T-cell (primary cell): ENCODE measurements around the gene CCDC191. TPM values are rescaled to one million over a fixed set of nuclear protein-coding genes. Genes with fewer than 3 reads are reported as not detected.

ENCODE experiments used
- ATAC-seq, 4 experiments: fragments of 200-7000 bp in 3 of 4; fragments of 150-1000 bp in 1 of 4; cut with Tn5 transposase; replicated peaks in 1 of 4; 1 replicate in 3 of 4; 2 replicates in 1 of 4; pipeline ENCODE4 v1.10.0; 2021; ENCODE audit warnings: moderate library complexity in 3 of 4, mild to moderate bottlenecking in 2 of 4, moderate number of reproducible peaks in 1 of 4
- CTCF ChIA-PET, 2 donors: fragments of 300-600 bp; sonication (Branson Sonifier 250); formaldehyde crosslinking; loops; one replicate each; lab custom pipeline; 2022; ENCODE audit warnings: antibody characterized with exemption in 2 of 2; lab: Charles Lee
- POLR2A ChIA-PET, 2 donors: fragments of 300-600 bp; sonication (Branson Sonifier 250); formaldehyde crosslinking; loops; one replicate each; lab custom pipeline; 2022; ENCODE audit warnings: antibody characterized with exemption in 2 of 2; lab: Charles Lee
- DNase-seq, 35 experiments: peaks; one replicate each; pipeline versions ENCODE4 v3.0.0 to v3.0.0-alpha.2; 2013 to 2023
- H3K27ac ChIP-seq: one replicate; pipeline ENCODE4 v1.5.1; 2013; ENCODE audit warnings: low read length
- H3K27me3 ChIP-seq, 2 experiments: replicated peaks in 1 of 2; 1 replicate in 1 of 2; 2 replicates in 1 of 2; pipeline versions ENCODE4 v1.6.1 to v1.7.0; 2013; ENCODE audit warnings: low read length in 1 of 2, mixed read lengths in 1 of 2; ENCODE audit not compliant: control insufficient read depth in 2 of 2, insufficient read depth in 2 of 2; ENCODE audit errors: extremely low read depth in 1 of 2
- H3K36me3 ChIP-seq, 2 donors: 1 replicate in 1 of 2; 2 replicates in 1 of 2; pipeline versions ENCODE4 v1.6.1 to v1.7.0; 2013; ENCODE audit warnings: low read length in 1 of 2; ENCODE audit not compliant: control insufficient read depth in 2 of 2, insufficient read depth in 1 of 2; ENCODE audit errors: extremely low read depth in 1 of 2
- H3K4me1 ChIP-seq, 2 experiments: 1 replicate in 1 of 2; 2 replicates in 1 of 2; pipeline versions ENCODE4 v1.6.1 to v1.7.0; 2013; ENCODE audit warnings: low read length in 2 of 2, mixed read lengths in 1 of 2; ENCODE audit not compliant: insufficient read depth in 2 of 2, control insufficient read depth in 1 of 2; ENCODE audit errors: extremely low read depth in 1 of 2
- H3K4me3 ChIP-seq, 2 donors: 1 replicate in 1 of 2; 2 replicates in 1 of 2; pipeline versions ENCODE4 v1.5.1 to v1.7.0; 2013; ENCODE audit warnings: mild to moderate bottlenecking in 2 of 2, low read length in 1 of 2, moderate library complexity in 1 of 2; ENCODE audit not compliant: control insufficient read depth in 1 of 2; ENCODE audit errors: extremely low read depth in 1 of 2
- H3K9me3 ChIP-seq: 2 replicates; pipeline ENCODE4 v1.7.0; 2013
- H3K27ac Mint-ChIP-seq, 2 donors: one replicate each; pipeline ENCODE4 v1.8.0; 2020 to 2021; ENCODE audit warnings: mild to moderate bottlenecking in 2 of 2, mixed read lengths in 2 of 2
- H3K27me3 Mint-ChIP-seq, 2 donors: one replicate each; pipeline ENCODE4 v1.8.0; 2021 to 2022; ENCODE audit warnings: mixed read lengths in 2 of 2
- H3K36me3 Mint-ChIP-seq: one replicate; pipeline ENCODE4 v1.8.0; 2021; ENCODE audit warnings: mixed read lengths
- H3K4me1 Mint-ChIP-seq, 3 donors: one replicate each; pipeline ENCODE4 v1.8.0; 2020 to 2022; ENCODE audit warnings: mixed read lengths in 3 of 3, mild to moderate bottlenecking in 1 of 3
- H3K4me3 Mint-ChIP-seq, 3 donors: one replicate each; pipeline ENCODE4 v1.8.0; 2020 to 2022; ENCODE audit warnings: mild to moderate bottlenecking in 3 of 3, mixed read lengths in 3 of 3, moderate library complexity in 3 of 3
- H3K9me3 Mint-ChIP-seq, 3 donors: one replicate each; pipeline ENCODE4 v1.8.0; 2020 to 2022; ENCODE audit warnings: mixed read lengths in 3 of 3
- WGBS: methylation state at CpG from one replicate; pipeline ENCODE4 v1.1.5; 2013; ENCODE audit warnings: missing lambda C conversion rate; ENCODE audit not compliant: insufficient coverage; 5-methylcytosine and 5-hydroxymethylcytosine counted together
- total RNA-seq, 35 experiments: library from RNA in 6 of 35; stranded (reverse) in 6 of 35; fragments of 120-200 nt in 1 of 35; gene quantifications; one replicate each; pipeline versions ENCODE4 v1.2.1 to v1.2.4 and lab custom pipeline; 2013 to 2026

CCDC191 gene
- total RNA-seq, 5 donors from 2014 or later (not counting 1 experiment from before 2014, with no cell fraction given): 5.4 to 10.5 (median 7.2) TPM

GRCh38 chr3:114025451-114025850 is 30.9 kb downstream of the CCDC191 start:
- peaks cover 18% of the 10 kb centered on the region for H3K36me3 Mint-ChIP-seq
- no peaks in the 10 kb centered on the region for H3K4me1 Mint-ChIP-seq
- no peaks in the 10 kb centered on the region for H3K27me3 ChIP-seq
- DNase-seq: no peak
- no peaks in the 10 kb centered on the region for H3K27me3 Mint-ChIP-seq
- no peaks in the 10 kb centered on the region for H3K36me3 ChIP-seq
- no peaks in the 10 kb centered on the region for H3K4me1 ChIP-seq
- ChIA-PET CTCF (no interaction called here), POLR2A (no interaction called here)
- no peak overlapping the region for H3K27ac ChIP-seq
- ATAC-seq: no peak
- H3K4me3 ChIP-seq: no peak overlapping the region
- no peaks in the 10 kb centered on the region for H3K9me3 ChIP-seq
- WGBS: 95% methylated on average over 2 of the region's 2 CpGs
- H3K27ac Mint-ChIP-seq: no peak overlapping the region
- no peak overlapping the region for H3K4me3 Mint-ChIP-seq
- no peaks in the 10 kb centered on the region for H3K9me3 Mint-ChIP-seq

GRCh38 chr3:114022145-114022802 is 34.1 kb downstream of the CCDC191 start:
- WGBS: 86% methylated on average over 2 of the region's 4 CpGs
- no peak overlapping the region for H3K27ac Mint-ChIP-seq
- no peaks in the 10 kb centered on the region for H3K4me1 Mint-ChIP-seq
- Histone ChIP-seq H3K4me1 (no peaks in the 10 kb centered on the region), H3K27me3 (no peaks in the 10 kb centered on the region), H3K4me3 (no peak overlapping the region), H3K9me3 (no peaks in the 10 kb centered on the region), H3K27ac (no peak overlapping the region), H3K36me3 (no peaks in the 10 kb centered on the region)
- ATAC-seq (no peak), DNase-seq (no peak)
- peaks cover 14% of the 10 kb centered on the region for H3K36me3 Mint-ChIP-seq
- no peaks in the 10 kb centered on the region for H3K27me3 Mint-ChIP-seq
- CTCF ChIA-PET: no interaction called here
- no peak overlapping the region for H3K4me3 Mint-ChIP-seq
- no peaks in the 10 kb centered on the region for H3K9me3 Mint-ChIP-seq
- POLR2A ChIA-PET: no interaction called here

- peaks cover 16% of the 10 kb centered on the region for H3K36me3 Mint-ChIP-seq
- H3K36me3 ChIP-seq: no peaks in the 10 kb centered on the region
- no peak overlapping the region for H3K27ac ChIP-seq
- POLR2A ChIA-PET: no interaction called here
- no peak for ATAC-seq
- H3K27ac Mint-ChIP-seq: no peak overlapping the region
- DNase-seq: no peak
- H3K4me1 ChIP-seq: no peaks in the 10 kb centered on the region
- no peaks in the 10 kb centered on the region for H3K9me3 ChIP-seq
- H3K4me3 Mint-ChIP-seq: no peak overlapping the region
- H3K4me1 Mint-ChIP-seq: no peaks in the 10 kb centered on the region
- no CpG with 5 or more reads among the region's 2 CpGs for WGBS
- H3K4me3 ChIP-seq: no peak overlapping the region
- no peaks in the 10 kb centered on the region for H3K9me3 Mint-ChIP-seq
- H3K27me3 ChIP-seq: no peaks in the 10 kb centered on the region
- no peaks in the 10 kb centered on the region for H3K27me3 Mint-ChIP-seq
- CTCF ChIA-PET: interaction anchor here in 1 of 2 donors (0.6 kb wide), 1 partner anchor 109 kb away, joined by 7 read pairs; no protein-coding TSS in a partner anchor
These were observed 35.4 kb downstream of the CCDC191 start for GRCh38 chr3:114020907-114021306.

GRCh38 chr3:114019486-114019885 is 36.8 kb downstream of the CCDC191 start:
- Mint-ChIP-seq H3K27me3 (no peaks in the 10 kb centered on the region), H3K4me3 (no peak overlapping the region), H3K4me1 (no peaks in the 10 kb centered on the region), H3K36me3 (peaks cover 12% of the 10 kb centered on the region), H3K27ac (no peak overlapping the region), H3K9me3 (no peaks in the 10 kb centered on the region)
- 96% methylated on average over 2 of the region's 2 CpGs for WGBS
- no peaks in the 10 kb centered on the region for H3K27me3 ChIP-seq
- no peak overlapping the region for H3K4me3 ChIP-seq
- H3K27ac ChIP-seq: no peak overlapping the region
- no peaks in the 10 kb centered on the region for H3K4me1 ChIP-seq
- ChIA-PET POLR2A (no interaction called here), CTCF (no interaction called here)
- H3K36me3 ChIP-seq: no peaks in the 10 kb centered on the region
- no peaks in the 10 kb centered on the region for H3K9me3 ChIP-seq
- ATAC-seq (no peak), DNase-seq (no peak)

GRCh38 chr3:114014211-114014610 is 42.1 kb downstream of the CCDC191 start:
- H3K9me3 Mint-ChIP-seq: no peaks in the 10 kb centered on the region
- H3K4me1 Mint-ChIP-seq: no peaks in the 10 kb centered on the region
- H3K27ac Mint-ChIP-seq: no peak overlapping the region
- ChIA-PET POLR2A (no interaction called here), CTCF (no interaction called here)
- WGBS: 80% methylated on average over 3 of the region's 7 CpGs
- H3K36me3 Mint-ChIP-seq: peaks cover 15% of the 10 kb centered on the region
- ATAC-seq (no peak), DNase-seq (no peak)
- Histone ChIP-seq H3K27ac (no peak overlapping the region), H3K4me3 (no peak overlapping the region), H3K27me3 (no peaks in the 10 kb centered on the region), H3K36me3 (peaks cover 0 to 2% of the 10 kb centered on the region in 2 donors), H3K9me3 (no peaks in the 10 kb centered on the region), H3K4me1 (no peaks in the 10 kb centered on the region)
- H3K27me3 Mint-ChIP-seq: no peaks in the 10 kb centered on the region
- no peak overlapping the region for H3K4me3 Mint-ChIP-seq

GRCh38 chr3:114011059-114011797 is 45.1 kb downstream of the CCDC191 start:
- Mint-ChIP-seq H3K27me3 (no peaks in the 10 kb centered on the region), H3K9me3 (no peaks in the 10 kb centered on the region), H3K4me1 (no peaks in the 10 kb centered on the region), H3K36me3 (peaks cover 13% of the 10 kb centered on the region), H3K27ac (peak overlapping the region in 1 of 2 donors; percentile 28), H3K4me3 (no peak overlapping the region)
- ChIA-PET POLR2A (no interaction called here), CTCF (interaction anchor here in 1 of 2 donors (0.6 kb wide), 1 partner anchor 454 kb away, joined by 4 read pairs; no protein-coding TSS in a partner anchor)
- no peaks in the 10 kb centered on the region for H3K4me1 ChIP-seq
- DNase-seq: no peak
- peaks cover 0 to 2% of the 10 kb centered on the region in 2 donors for H3K36me3 ChIP-seq
- H3K4me3 ChIP-seq: no peak overlapping the region
- no peaks in the 10 kb centered on the region for H3K27me3 ChIP-seq
- H3K9me3 ChIP-seq: no peaks in the 10 kb centered on the region
- no peak overlapping the region for H3K27ac ChIP-seq
- WGBS: no CpG with 5 or more reads among the region's 2 CpGs
- no peak for ATAC-seq
